GM18909 (cell line): ENCODE data around the gene ALKAL2.

Experiments used
- ATAC-seq: cut with Tn5 transposase; IDR thresholded peaks from one replicate; pipeline ENCODE4 v1.9.1; 2021; ENCODE audit warnings: mild to moderate bottlenecking; ENCODE audit not compliant: unreplicated experiment, poor library complexity

The ALKAL2 gene

DNA sequence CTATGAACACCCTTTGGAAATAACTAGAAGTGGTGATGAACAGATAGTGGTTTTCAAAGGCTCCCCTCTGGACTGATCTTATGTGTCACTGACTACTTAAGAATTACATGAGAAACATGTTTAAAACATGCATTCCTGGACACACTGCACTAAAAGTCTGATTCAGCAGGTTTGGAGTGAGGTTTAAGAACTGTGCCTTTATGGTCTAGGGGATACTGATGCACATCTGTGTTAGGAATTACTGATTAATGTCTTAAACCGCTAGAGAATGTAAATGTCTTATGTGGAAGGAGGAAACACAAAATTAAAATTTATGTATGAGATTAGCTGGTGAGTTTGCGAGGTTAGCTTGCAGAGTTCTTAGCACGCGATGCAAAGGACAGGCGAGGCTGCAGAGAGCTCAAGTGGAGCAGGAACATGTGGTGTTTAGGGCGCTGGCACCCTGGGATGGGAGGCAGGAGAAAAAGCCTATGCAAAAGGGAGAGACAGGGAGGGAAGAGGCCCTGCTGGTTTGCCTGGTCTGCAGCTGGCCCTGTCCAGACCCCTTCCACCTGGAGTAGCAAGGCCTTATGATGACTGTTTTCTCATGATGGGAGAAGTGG is 35.8 kb downstream of the ALKAL2 start:
- no peak for ATAC-seq

DNA sequence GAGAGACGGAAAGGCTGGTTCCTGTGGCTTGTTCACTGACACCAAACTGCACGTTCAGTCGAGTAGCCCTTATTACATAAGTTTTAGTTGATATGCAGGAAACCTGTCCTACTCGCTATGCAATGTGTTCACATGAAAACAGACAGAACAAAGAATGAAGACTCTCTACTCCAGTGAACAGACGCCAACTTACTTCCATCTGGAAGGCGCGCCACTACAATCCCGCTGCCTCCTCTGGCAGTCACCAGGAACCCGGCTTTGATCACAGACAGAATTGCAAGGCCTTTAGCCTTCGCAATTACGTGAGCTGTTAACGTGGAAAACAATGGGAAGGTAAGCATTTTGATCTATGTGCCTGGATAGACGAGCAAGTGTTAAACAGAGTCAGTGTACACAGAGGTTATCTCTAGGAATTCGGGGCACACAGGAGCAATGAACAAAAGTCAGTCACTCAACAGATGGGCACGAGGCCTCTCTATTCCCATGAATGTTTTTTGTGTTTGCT is 38.3 kb downstream of the ALKAL2 start:
- no peak for ATAC-seq

DNA sequence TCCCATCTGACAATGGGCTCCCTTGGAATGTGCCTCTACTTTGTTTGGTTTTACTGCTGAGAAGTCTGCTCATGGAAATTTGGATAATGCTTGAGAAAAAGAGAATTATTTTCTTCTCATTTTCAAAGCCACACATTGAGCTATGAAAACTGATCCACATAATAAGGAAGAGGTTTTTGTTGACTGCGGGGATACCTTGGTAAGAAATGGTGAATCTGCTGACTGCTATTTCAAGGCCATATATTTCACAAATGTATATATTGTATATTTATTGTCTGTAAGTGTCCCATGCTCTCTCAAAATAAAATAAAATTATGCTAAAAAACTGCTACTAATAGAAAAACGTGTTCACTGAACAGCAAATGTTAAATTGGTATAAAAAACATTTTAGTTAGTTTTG is 39.2 kb downstream of the ALKAL2 start:
- no peak for ATAC-seq

DNA sequence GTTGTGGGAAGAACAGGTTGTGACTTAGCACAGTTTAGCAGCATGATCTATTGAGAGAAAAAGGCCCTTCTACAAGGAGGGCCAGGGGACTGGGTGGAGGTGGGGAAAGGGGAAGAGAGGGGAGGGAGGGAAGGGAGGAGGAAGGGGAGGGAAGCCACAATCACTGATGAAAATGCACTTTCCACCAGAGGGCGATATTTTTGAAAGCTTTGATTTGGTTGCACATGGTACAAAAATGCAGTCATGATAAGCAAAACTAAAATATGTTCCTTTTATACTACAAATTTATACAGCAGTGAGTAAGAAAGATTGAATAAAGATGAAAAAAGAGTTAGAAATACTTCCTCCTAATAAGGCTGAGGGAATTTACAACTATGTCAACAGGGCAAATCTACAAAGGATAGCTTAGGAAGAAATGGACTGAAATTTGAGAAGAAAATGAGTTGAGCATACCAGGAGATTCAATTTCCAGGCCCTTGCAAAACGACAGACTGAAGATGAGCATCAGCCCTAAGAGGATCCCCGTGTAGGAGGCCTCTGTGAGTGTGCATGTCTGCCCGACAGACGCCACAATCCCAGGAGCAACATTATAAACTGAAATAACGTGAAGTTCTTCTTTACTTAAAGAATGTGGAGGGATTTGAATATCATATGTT is 41.3 kb downstream of the ALKAL2 start:
- no peak for ATAC-seq

DNA sequence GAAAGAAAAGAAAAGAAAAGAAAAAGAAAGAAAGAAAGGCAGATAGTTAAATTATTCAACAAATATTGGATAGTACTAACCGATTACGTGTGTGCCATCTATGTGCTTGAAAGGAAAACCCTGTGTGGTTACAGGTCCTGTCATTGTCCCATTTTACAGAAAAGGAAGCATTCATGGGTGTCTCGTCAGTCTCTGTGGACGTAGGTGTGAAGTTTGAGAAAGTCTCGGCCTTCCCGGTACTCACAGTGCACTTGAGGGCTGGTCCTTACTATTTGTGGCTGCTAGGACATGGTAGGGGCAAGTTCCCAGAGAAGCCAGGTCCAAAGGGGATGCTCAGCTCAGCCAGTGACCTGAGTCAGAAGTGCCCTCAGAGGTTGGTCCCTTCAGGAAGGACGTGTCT is 43.3 kb downstream of the ALKAL2 start:
- no peak for ATAC-seq

DNA sequence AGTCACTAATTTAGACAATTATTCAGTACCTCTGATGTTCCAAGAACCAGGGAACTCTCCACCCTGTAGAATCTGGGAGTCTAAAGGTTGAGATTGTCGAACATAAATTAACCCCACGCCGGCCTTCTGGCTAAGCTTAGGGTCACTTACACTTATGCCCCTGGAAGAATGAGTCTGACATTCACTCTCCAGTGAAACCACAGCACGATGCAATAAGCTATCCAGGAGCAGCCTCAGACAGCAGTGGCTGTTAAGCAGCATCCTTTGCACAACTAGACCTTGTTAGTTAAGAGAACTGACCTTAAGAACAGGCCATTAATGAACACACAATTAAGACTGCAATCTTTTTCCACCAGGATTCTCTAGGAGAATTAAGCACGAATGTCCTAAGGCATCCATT is 49.0 kb downstream of the ALKAL2 start:
- no peak for ATAC-seq

DNA sequence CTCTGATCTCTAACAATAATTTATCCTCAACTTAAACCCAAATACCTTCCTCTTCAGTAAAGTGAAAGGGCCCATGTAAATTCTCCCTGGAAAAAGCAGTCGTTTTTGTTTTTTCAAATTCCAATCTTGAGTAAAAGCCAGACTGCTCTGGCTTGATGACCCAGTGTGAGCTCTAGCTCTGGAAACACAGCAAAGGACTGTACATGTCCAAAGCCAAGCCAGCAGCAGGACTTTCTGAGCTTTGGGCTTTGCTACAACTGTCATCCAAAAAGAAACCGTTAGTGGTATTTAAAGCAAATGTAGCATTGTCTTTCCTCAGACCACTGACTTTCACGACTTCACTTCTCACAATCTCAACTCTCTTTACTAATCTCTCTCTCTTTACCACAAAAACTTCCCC is 49.5 kb downstream of the ALKAL2 start:
- no peak for ATAC-seq

DNA sequence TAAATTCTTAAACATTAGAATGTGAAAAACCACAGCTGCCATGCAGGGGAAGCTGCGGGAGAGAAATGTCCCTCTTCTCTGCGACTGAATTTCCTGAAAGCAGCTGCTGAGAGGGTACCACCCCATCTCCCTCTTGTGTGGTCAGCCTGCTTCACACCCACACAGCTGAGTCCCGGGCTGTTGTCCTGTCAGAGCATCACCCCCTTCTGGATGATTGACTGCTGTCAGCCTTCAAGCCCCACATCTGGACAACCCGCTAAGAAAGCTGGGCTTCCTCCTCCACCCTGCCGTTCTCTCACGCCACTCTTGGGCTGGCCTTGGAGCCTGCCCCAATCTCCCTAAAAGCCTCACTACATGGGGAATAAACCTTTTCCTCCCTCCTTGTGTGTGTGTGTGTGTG is 50.0 kb downstream of the ALKAL2 start:
- no peak for ATAC-seq

DNA sequence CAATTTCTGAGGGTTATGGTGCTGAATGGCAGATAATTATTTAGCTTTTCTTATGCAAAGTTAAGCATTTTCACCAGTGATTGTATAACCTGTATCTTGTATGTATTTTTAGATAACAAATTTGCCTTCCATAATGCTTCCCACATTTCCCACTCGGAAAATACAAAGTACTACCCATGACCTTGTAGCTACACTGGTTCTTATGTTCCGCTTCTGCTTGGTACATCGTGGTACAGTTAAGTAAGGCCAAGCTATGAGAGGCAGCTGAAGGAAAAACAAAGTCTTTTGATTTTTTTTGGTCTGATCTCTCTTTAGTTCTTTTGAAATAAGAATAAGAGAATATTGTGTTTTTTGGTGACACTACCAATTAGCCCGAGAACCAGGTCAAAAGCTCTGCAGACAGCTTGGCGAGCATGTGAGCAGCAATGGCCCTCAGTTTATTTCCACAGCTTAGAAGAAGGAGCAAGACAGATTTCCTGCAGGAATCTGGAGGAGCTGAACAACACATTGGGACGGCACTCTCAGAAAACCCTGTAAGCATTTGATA is 50.8 kb downstream of the ALKAL2 start:
- ATAC-seq: no peak

DNA sequence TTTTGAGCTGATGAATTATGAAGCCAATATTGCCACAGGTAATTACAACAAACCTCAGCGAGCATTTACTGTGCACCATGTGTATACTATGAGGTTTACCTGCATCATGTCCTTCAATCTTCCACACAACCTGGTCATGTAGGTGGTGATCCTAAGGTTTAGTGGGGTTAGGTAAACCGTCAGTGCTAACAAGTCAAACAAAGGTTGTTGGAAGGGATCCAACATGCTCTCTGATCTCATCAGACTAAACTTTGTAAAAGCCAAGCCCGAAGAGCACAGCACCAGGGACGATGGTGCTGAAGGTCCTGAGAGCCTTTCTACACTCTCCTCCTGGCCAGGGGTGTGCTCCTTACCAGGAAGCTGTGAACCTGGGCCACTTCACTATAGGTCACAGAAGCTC is 53.5 kb downstream of the ALKAL2 start:
- ATAC-seq: no peak

DNA sequence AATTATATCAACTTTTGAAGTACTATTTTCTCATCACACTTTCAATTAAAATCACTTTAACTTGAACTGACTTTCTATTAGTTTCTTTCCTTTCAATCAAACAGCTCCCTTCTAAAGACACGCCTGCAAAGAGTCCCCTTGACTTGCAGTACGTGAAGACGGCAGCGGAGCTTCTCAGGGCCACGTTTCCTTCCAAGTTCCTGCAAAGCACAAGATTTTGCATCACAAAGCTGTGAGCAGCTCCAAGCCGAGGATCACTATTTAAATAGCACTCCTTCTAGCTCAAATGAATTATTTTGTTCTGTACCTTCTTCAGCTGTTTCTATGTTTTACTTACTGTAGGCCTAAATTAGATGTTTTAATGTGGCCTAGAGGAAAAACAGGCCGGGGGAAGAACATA is 54.9 kb downstream of the ALKAL2 start:
- no peak for ATAC-seq

DNA sequence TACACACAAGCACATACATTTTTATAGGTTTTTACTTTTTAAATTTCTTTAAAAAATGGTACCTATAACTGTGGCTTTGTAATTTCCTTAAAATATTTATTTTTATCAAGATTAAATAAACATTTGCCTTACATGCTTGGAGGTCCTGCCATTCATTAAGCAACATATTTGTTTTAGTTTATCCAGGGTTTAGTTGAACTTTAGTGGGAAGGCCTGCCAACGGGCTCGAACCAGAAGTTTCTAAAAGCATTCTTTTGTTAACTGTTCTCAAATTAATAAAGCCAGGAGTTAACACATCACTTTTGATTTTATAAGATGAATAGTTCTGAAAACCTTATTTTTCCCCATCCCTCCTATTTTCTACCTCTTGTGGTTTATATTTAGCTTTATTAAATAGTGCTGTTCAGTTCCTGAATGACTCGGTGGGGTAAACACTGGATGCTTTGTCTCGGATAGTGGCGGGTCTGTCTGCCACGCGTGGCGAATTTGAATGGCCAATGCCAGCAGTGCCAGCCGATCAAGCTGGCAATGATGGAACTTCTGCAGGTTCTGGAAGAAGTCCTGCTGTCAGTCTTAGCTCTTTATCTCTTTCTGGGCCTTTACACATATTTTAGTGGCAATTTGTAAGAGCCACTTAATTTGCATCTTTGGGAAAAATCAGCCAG is 56.2 kb downstream of the ALKAL2 start:
- ATAC-seq: no peak
